HepG2 (cell line): ENCODE results near the gene NACAD. TPM values are rescaled to one million over a fixed set of nuclear protein-coding genes. Genes with fewer than 3 reads are reported as not detected.

Source experiments
- ATAC-seq: fragments of 200-7000 bp; cut with Tn5 transposase; 3 replicates; pipeline ENCODE4 v1.9.1; 2020; ENCODE audit warnings: mild to moderate bottlenecking, moderate library complexity
- BruUV-seq: library from RNA; stranded (reverse); fragments of 400-500 nt; replicated peaks from 2 replicates; lab custom pipeline; 2021; lab: Mats Ljungman, UMichigan
- CTCF ChIA-PET: fragments of 300-600 bp; formaldehyde crosslinking; extraction: SDS; loops from one replicate; lab custom pipeline; 2021; ENCODE audit warnings: low total read pairs, inconsistent platforms, low intra/inter-chr PET ratio; lab: Yijun Ruan, JAX
- POLR2A ChIA-PET: fragments of 350-600 bp; sonication (Branson Sonifier 250); formaldehyde crosslinking; loops from one replicate; lab custom pipeline; 2020; ENCODE audit warnings: antibody characterized with exemption, inconsistent platforms; lab: Yijun Ruan, JAX
- DNase-seq: peaks from one replicate; pipeline ENCODE4 v3.0.0-alpha.2; 2015; ENCODE audit warnings: low spot score
- FAIRE-seq: peaks from 3 replicates; lab custom pipeline; 2011; peaks lifted over from hg19 to GRCh38; lab: Jason Lieb, UNC
- H2AFZ ChIP-seq: one replicate; pipeline ENCODE4 v1.6.1; 2011; ENCODE audit warnings: low read length, inconsistent platforms
- H3K27ac ChIP-seq: fragments of 300-600 bp; 3 replicates; pipeline ENCODE4 v1.8.0; 2011; ENCODE audit warnings: mixed run types, mild to moderate bottlenecking, mixed read lengths, low read length, inconsistent platforms; ENCODE audit not compliant: insufficient read depth; ENCODE audit errors: extremely low read length
- H3K27me3 ChIP-seq, 2 experiments: fragments of 200-600 bp in 1 of 2; 2 replicates in 1 of 2; 3 replicates in 1 of 2; pipeline versions ENCODE4 v1.6.0 to v1.8.0; 2011; ENCODE audit warnings: low read length in 2 of 2, mild to moderate bottlenecking in 2 of 2, moderate library complexity in 2 of 2, inconsistent platforms in 1 of 2; ENCODE audit not compliant: insufficient read depth in 2 of 2, control insufficient read depth in 1 of 2
- H3K36me3 ChIP-seq, 2 experiments: fragments of 200-600 bp in 1 of 2; replicated peaks in 1 of 2; 2 replicates in 1 of 2; 3 replicates in 1 of 2; pipeline versions ENCODE4 v1.5.1 to v1.8.0; 2011; ENCODE audit warnings: low read length in 2 of 2, inconsistent platforms in 1 of 2; ENCODE audit not compliant: insufficient read depth in 2 of 2, control insufficient read depth in 1 of 2
- H3K4me1 ChIP-seq: 2 replicates; pipeline ENCODE4 v1.5.1; 2012; ENCODE audit warnings: low read length, inconsistent platforms; ENCODE audit not compliant: insufficient read depth
- H3K4me2 ChIP-seq: 2 replicates; pipeline ENCODE4 v1.6.0; 2011; ENCODE audit warnings: low read depth, low read length, inconsistent platforms
- H3K4me3 ChIP-seq, 3 experiments: fragments of 200-600 bp in 1 of 3; sonication (generic), shearing (Covaris generic) in 1 of 3; replicated peaks in 1 of 3; 2 replicates each; pipeline ENCODE4 v1.5.1; 2011 to 2016; ENCODE audit warnings: low read length in 3 of 3, inconsistent platforms in 2 of 3, low read depth in 2 of 3, mild to moderate bottlenecking in 2 of 3, control low read depth in 1 of 3, mixed read lengths in 1 of 3; ENCODE audit not compliant: insufficient read depth in 1 of 3
- H3K79me2 ChIP-seq: one replicate; pipeline ENCODE4 v1.6.1; 2011; ENCODE audit warnings: low read length, inconsistent platforms; ENCODE audit not compliant: insufficient read depth
- H3K9ac ChIP-seq: 2 replicates; pipeline ENCODE4 v1.6.0; 2011; ENCODE audit warnings: mild to moderate bottlenecking, low read depth, low read length, inconsistent platforms; ENCODE audit not compliant: insufficient read depth
- H3K9me3 ChIP-seq: 2 replicates; pipeline ENCODE4 v1.5.1; 2012; ENCODE audit warnings: mild to moderate bottlenecking, low read length
- H4K20me1 ChIP-seq: 2 replicates; pipeline ENCODE4 v1.6.0; 2011; ENCODE audit warnings: inconsistent platforms, mild to moderate bottlenecking, low read length, moderate library complexity; ENCODE audit not compliant: insufficient read depth
- AGO2 ChIP-seq: fragments of 200-400 bp; formaldehyde crosslinking; optimal IDR thresholded peaks from 2 replicates; pipeline ENCODE3; 2017; ENCODE audit warnings: mild to moderate bottlenecking, low read depth, low read length, moderate library complexity
- ARID3A ChIP-seq: IDR thresholded peaks from 2 replicates; pipeline ENCODE4 v1.6.1; 2012; ENCODE audit warnings: low read depth, low read length, improper control_type of control experiment
- MXD3 ChIP-seq: IDR thresholded peaks from 2 replicates; pipeline ENCODE4 v1.6.1; 2016; ENCODE audit warnings: mild to moderate bottlenecking, missing biosample characterization, missing genetic modification reagents
- NFIC ChIP-seq: IDR thresholded peaks from 2 replicates; pipeline ENCODE4 v1.6.1; 2012; ENCODE audit warnings: mild to moderate bottlenecking, low read length, inconsistent platforms
- NFKB2 ChIP-seq: sonication (generic); formaldehyde crosslinking; IDR thresholded peaks from 2 replicates; pipeline ENCODE4 v1.4.0; 2020; ENCODE audit warnings: missing genetic modification reagents, borderline replicate concordance
- POLR2G ChIP-seq: fragments of 200-400 bp; formaldehyde crosslinking; IDR thresholded peaks from 2 replicates; pipeline ENCODE4 v1.6.1; 2018; ENCODE audit warnings: mild to moderate bottlenecking, low read depth, low read length, moderate library complexity
- SIX1 ChIP-seq: sonication (generic); formaldehyde crosslinking; IDR thresholded peaks from 2 replicates; pipeline ENCODE4 v1.4.0; 2020; ENCODE audit warnings: missing genetic modification reagents, borderline replicate concordance
- TCF7 ChIP-seq: sonication (generic); IDR thresholded peaks from 2 replicates; pipeline ENCODE4 v1.6.1; 2016; ENCODE audit warnings: antibody characterized with exemption, low read depth
- TFAP4 ChIP-seq: sonication (generic); IDR thresholded peaks from 2 replicates; pipeline ENCODE4 v1.6.1; 2016; ENCODE audit warnings: low read depth, borderline replicate concordance
- ZC3H13 ChIP-seq: sonication (generic); formaldehyde crosslinking; IDR thresholded peaks from 2 replicates; pipeline ENCODE4 v1.8.1; 2023; ENCODE audit warnings: mild to moderate bottlenecking, missing genetic modification reagents, moderate library complexity
- ZNF124 ChIP-seq: sonication (generic); formaldehyde crosslinking; IDR thresholded peaks from 2 replicates; pipeline ENCODE4 v1.4.0; 2020; ENCODE audit warnings: missing genetic modification reagents
- ZNF20 ChIP-seq: sonication (generic); formaldehyde crosslinking; IDR thresholded peaks from 2 replicates; pipeline ENCODE4 v1.4.0; 2020; ENCODE audit warnings: mild to moderate bottlenecking, moderate library complexity, missing genetic modification reagents
- ZNF891 ChIP-seq: sonication (generic); formaldehyde crosslinking; IDR thresholded peaks from 2 replicates; pipeline ENCODE4 v1.5.0; 2020; ENCODE audit warnings: mild to moderate bottlenecking, missing genetic modification reagents
- WGBS: methylation state at CpG from one replicate; pipeline ENCODE4 v1.1.6; 2017; ENCODE audit warnings: low lambda C conversion rate; 5-methylcytosine and 5-hydroxymethylcytosine counted together
- in situ Hi-C: cut with HindIII; loops from 2 replicates; pipeline ENCODE4 v1.10.0; 2017; ENCODE audit warnings: low pct_unique_long_range_greater_than_20kb; ENCODE audit not compliant: extremely low pct_ligation_motif_present
- intact Hi-C: fragments of 100-400 bp; cut with micrococcal nuclease; formaldehyde crosslinking; loops from one replicate; pipeline ENCODE4 v1.10.0; 2022; ENCODE audit not compliant: unreplicated experiment
- polyA plus RNA-seq, 8 experiments: library from polyadenylated mRNA; depleted of rRNA in 3 of 8; stranded (reverse) in 7 of 8; unstranded in 1 of 8; fragments of >200 nt; fragmentation: Illumina TruSeq in 4 of 8; extraction: Trizol in 4 of 8; gene quantifications; 2 replicates each; pipeline versions ENCODE4 v1.2.1 to v1.2.3, GENCODE V29; 2011 to 2016; ENCODE audit warnings: low read depth in 4 of 8, missing spikeins in 1 of 8, mixed read lengths in 1 of 8; ENCODE audit not compliant: insufficient read depth in 1 of 8
- total RNA-seq, 5 experiments: library from RNA; depleted of rRNA; stranded (reverse); fragments of >200 nt; fragmentation: Illumina TruSeq; extraction: Trizol; gene quantifications; 2 replicates each; pipeline ENCODE4 v1.2.3, GENCODE V29; 2016; ENCODE audit warnings: low read depth in 1 of 5
- TF ChIP-seq, protein P1 (sequence below), 2 experiments: sonication (generic) in 1 of 2; formaldehyde crosslinking in 1 of 2; IDR thresholded peaks; 2 replicates each; pipeline versions ENCODE4 v1.6.1 to v1.9.0; 2014 to 2022; ENCODE audit warnings: antibody characterized with exemption in 1 of 2, borderline replicate concordance in 1 of 2, inconsistent platforms in 1 of 2, low read depth in 1 of 2, missing genetic modification reagents in 1 of 2

The NACAD gene
- total and polyA plus RNA-seq, 2 of the 13 experiments (the other 11 are each of a cell fraction or from before 2014, with no cell fraction given), result 0.04 TPM; not detected in 1

DNA sequence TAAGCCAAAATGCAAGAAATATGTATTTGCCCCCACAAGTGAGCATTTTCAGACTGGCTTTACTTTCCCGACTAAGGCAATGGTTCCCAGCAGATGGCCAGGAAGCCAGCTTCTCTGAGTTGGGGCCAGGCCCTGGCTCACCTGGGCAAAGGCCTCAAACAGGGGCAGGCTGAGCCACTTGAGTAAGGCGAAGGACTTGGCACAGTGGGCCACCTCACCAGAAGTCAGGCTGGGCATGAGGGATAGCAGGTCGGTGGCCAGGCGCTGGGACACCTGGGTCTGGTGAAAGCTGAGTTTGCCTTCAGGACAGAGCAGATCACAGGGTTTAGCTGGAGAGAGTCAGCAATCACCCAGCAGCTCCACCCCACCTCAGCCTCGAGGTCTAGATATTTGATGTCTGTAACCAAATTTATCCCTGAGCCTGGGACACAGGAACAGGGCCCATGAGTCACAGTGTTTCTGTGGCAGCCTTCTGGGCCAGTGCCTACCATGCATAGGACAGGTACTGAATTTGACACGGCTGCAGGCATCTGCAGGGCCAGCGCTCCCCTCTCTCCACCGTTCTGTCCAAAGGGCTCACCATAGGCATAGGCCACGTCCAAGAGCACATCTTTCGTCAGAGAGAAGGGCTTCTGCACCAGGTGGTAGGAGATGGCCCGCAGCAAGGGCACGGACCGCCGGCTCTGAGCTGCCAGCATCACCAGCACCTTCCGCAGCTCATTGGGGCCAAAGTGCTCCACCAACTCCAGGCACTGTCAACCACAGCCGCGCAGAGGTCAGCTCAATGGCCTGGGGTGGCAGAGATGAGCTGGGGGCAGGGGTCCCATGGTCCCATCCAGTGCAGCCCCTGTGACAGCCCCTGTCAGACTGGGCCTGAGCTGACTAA lies 15.4 kb upstream of the NACAD start:
- no peak overlapping the region for H3K4me3 ChIP-seq
- H2AFZ ChIP-seq, result no peak overlapping the region
- WGBS, result 100% methylated on average over 6 of the region's 17 CpGs
- no peaks in the 10 kb centered on the region for H3K9me3 ChIP-seq
- peaks cover 64 to 99% of the 10 kb centered on the region in 2 experiments for H3K36me3 ChIP-seq
- peaks cover 22% of the 10 kb centered on the region for H4K20me1 ChIP-seq
- CTCF ChIA-PET, result no interaction called here
- H3K27ac ChIP-seq, result no peak overlapping the region
- H3K79me2 ChIP-seq, result peaks cover 33% of the 10 kb centered on the region
- H3K9ac ChIP-seq, result no peak overlapping the region
- intact Hi-C loops (no loop called here), in situ Hi-C loops (no loop called here)
- POLR2A ChIA-PET, result interaction anchor here (0.7 kb wide), 1 partner anchor 12 kb away, joined by 3 read pairs; no protein-coding TSS in a partner anchor
- DNase-seq, result no peak
- peaks cover 28% of the 10 kb centered on the region for H3K4me1 ChIP-seq
- FAIRE-seq, result no peak
- H3K27me3 ChIP-seq, result no peaks in the 10 kb centered on the region
- BruUV-seq, result no TSS peak
- TF ChIP-seq ZC3H13 (0 out of 2 replicates have a peak, but pooled peaks have one; percentile 34), TFAP4 (no peak), NFKB2 (no peak), SIX1 (no peak), MXD3 (no peak), ZNF891 (CRISPR knock-in tag) (no peak), TCF7 (no peak), POLR2G (no peak; the same call in 1 of the 2 replicates), ZNF124 (CRISPR knock-in tag) (no peak), ZNF20 (CRISPR knock-in tag) (no peak), AGO2 (peak; percentile 64), ARID3A (no peak), NFIC (no peak)
- TF ChIP-seq, protein P1, sequence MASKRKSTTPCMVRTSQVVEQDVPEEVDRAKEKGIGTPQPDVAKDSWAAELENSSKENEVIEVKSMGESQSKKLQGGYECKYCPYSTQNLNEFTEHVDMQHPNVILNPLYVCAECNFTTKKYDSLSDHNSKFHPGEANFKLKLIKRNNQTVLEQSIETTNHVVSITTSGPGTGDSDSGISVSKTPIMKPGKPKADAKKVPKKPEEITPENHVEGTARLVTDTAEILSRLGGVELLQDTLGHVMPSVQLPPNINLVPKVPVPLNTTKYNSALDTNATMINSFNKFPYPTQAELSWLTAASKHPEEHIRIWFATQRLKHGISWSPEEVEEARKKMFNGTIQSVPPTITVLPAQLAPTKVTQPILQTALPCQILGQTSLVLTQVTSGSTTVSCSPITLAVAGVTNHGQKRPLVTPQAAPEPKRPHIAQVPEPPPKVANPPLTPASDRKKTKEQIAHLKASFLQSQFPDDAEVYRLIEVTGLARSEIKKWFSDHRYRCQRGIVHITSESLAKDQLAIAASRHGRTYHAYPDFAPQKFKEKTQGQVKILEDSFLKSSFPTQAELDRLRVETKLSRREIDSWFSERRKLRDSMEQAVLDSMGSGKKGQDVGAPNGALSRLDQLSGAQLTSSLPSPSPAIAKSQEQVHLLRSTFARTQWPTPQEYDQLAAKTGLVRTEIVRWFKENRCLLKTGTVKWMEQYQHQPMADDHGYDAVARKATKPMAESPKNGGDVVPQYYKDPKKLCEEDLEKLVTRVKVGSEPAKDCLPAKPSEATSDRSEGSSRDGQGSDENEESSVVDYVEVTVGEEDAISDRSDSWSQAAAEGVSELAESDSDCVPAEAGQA (IDR thresholded peaks at IDR 0.05; ENCODE audit: low read depth), result no peak
- TF ChIP-seq, protein P1 (CRISPR knock-in tag; IDR thresholded peaks at IDR 0.05; ENCODE audit: borderline replicate concordance), result no peak
- TF ChIP-seq, all 625 proteins: peak for 2
- ATAC-seq, result no peak
- no peak overlapping the region for H3K4me2 ChIP-seq
